HG03439 (cell line): ENCODE measurements around the gene CDC25B.

Experiments
- ATAC-seq: cut with Tn5 transposase; IDR thresholded peaks from one replicate; pipeline ENCODE4 v1.9.1; 2021; ENCODE audit warnings: mild to moderate bottlenecking, moderate library complexity; ENCODE audit not compliant: unreplicated experiment

CDC25B gene

DNA sequence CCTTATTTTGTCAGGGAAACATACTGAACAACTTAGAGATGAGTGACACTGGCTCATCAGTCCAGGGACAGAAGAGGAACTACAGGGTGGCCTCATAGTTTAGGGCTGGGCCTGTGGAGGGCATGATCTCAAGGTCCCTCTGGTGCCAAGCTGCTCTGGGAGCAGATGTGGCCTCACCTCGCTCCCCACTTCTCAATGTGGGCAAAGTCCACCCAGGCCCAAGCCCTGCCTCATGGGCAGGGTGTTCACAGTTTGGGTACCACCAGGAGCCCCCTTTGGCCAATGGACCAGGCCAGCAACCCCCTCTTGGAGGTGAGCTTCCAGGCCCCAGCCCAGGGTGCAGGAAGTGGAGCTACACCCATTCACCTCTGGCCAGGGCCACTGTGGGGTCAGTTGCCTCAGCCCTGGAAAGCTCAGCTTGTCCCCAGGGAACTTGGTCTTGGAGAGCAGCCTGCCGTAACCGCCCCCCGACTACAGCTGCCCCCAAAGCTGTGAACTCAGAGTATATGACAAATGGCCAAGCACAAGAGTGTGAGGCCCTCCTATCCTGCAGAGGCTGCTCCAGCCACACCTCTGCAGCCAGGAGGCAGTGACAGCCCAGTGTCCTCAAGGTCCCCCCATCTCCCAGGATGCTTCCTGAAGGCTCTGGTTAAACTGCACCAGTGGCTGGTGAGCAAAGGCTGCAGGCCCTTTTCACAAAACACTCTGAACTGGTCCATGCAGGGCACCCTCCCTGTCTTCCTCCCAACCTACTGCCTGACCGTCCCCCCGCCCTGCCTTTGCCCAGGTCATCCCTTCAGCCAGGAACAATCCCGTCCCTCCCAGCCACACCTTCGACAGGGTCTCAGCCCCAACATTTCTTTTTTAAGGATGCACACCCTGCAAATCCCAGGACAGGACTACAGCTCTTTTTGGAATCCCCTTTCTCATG lies 32.2 kb upstream of the CDC25B start:
- ATAC-seq = no peak

DNA sequence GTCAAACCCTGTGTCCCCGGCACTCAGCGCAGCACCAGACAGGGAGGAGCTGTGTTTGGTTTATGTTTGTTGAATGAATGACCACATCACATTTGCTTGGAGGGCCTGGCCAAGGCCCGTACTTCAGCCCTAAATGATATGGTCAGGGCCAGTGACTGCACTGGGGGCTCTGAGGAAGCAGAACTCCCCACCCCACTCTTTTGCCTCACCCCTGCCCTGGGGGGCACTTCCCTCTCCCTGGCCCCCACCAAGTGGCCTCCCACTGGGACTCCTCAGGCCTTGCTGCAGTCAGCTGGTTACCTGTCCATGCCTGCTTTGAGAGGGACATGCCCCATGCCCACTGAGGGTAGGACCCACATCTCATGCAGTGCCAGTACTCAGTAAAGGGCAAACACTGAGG lies 31.5 kb upstream of the CDC25B start:
- no peak for ATAC-seq

DNA sequence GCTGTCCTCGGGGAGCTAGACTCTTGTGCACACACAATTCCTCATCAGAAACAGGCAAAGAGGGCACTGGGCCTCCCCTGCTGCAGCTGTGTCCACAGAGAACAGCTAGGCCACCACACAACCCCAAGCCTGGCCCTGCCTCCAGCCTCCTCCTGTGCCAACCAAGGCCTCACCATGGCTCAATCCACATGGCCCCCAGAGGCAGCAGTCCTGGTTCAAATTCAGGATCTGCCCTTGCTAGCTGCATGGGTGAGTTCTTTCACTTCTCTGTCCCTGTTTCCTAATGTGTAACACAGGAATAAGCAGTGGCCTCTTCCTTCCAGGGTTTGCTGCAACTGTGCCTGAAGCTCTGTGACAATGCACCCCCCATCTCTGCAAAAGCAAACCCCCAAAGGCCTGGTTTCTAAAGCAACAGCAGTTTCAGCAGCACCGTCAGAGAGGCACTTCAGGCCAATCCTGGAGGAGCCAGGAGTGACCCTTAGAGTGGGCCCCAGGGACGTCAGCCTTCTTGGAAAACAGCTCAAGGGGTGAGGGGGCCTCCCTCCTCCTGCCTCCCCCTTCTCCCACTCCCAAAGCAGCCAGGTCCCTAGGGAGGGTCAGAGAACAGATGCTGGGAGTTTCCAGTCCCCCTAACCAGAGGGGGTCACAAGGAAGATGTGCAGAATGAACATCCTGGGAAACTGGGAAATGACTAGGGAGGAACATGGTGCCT lies 30.8 kb upstream of the CDC25B start:
- no peak for ATAC-seq

DNA sequence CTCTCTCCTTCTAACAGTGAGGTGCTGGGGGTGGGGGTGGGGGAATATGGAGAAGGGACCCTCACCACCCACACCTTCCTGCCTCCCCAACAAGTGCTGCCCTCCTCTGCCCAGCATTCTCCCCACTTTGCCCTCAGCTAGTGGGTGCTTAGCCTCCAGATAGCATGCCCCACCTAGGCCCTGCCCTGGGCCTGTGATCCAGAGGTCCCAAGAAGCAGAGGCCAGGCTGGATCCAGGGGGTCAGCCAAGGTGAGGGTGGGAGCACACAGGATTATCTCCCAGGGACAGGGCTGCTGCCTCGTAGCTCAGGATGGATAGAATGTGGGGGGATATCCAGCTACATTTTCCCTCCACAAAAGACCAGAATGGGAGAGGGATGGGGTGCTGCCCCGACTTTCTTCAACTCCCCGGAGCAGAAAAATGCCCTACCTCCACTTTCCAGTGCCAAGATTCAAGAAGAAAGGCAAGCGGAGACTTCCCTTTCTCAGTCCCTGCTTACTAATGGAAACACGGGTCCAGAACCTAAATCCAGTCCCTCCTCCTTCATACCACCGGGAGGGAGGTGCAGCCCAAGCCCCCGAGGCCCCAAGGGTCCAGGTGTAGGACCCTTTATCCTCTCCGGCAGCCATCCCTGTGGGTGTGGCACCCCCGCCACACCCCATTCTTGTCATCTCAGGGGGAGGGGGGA lies 29.5 kb upstream of the CDC25B start:
- ATAC-seq = no peak

DNA sequence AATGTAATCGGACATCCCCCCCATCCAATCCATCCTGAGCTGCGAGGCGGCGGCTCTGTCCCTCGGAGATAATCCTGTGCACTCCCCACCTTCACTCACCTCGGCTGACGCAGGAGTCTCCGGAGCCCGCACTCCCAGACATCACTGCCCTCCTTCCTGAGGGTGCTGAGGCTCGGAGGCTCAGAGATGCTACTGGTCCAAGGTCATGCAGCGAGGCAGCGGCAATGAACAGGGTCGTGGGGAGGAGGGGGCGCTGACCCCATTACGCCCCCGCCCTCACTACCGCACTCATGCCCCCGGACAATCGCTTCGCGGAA lies 29.0 kb upstream of the CDC25B start:
- no peak for ATAC-seq

DNA sequence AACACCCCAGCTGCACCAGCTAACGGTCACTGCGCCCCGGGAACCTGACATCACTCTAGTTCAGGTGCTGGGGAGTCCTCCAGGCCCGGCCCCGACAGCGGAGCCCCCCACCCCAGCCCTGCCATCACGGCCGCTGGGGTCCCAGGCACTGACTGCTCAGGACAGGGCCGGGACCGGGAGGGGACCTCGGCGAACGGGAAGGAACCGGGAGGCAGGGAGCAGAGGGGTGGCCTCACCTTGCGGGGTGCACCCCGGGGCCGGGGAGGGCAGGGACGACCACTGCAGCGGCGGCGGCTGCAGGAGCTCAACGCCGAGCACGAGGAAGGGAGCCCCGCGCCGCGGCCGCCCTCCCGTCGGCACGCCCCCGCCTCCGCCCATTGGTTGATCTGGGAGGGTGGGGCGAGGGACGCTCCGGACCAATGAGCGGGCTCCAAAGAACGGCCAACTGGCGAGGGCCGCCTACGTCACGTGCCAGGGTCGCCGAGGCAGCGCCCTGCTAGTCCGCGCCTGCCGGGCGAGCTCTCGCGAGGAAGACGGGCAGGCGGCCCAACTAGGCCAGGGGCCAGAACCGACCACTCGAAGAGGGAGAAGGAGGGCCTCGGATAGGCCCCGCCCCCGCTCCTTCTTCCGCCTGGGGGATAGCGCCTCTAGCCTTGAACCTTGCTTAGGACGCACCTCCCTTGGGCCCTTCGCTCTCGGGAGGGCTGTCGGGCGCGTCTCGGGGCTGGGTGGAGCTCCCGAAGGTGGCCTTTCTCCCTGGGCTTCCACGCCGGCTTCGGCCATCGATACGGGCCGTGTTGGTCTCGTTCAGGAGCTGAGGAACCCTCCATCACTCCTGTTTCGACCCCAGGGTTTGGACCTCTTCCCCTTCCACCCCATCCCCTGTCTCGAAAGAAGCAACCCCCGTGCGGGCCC lies 28.4 kb upstream of the CDC25B start, which contains the start of gene ADISSP:
TSS of gene ADISSP (minus strand) at position 327 of the 915 bp plus-strand sequence. CDS start 7,653 bp downstream, outside the sequence.
- peak; percentile 90 for ATAC-seq

DNA sequence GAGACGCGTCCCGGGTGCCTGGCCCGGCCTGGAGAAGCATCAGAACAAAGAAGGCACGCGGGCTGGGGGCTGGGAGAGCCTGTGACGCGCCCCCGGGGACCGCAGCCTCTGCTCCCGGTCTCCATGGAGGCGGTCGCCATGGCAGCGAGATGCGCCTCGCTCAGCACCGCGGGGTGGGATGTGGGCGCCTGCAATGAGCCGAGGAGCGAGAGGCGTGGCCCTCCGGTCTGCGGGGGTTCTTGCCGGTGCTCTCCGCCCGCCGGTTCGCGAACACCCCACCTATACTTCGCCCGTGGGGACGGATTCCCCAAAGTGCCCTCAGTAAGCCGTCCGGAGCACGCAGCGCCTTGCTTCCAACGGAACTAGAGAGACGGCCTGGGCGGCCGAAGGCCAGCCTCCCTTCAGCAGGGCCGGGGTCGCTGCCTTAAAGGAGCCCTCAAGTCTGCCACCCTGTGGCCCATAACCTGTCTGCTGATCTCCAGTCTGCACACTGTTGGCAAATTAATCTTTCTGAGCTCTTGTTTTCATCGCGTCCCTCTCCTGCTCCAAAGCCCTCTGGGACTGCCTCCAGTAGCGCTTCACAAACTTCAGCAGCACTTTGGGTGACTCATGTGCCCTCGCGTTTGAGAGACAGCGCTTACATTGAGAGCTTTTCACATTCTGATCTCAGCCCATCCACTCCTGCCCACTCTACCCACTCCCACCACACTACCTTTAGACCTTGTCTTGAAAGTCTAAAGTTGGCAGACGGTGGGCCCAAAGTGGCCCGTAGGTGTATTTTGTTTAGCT lies 27.6 kb upstream of the CDC25B start:
- ATAC-seq = peak; percentile 40

DNA sequence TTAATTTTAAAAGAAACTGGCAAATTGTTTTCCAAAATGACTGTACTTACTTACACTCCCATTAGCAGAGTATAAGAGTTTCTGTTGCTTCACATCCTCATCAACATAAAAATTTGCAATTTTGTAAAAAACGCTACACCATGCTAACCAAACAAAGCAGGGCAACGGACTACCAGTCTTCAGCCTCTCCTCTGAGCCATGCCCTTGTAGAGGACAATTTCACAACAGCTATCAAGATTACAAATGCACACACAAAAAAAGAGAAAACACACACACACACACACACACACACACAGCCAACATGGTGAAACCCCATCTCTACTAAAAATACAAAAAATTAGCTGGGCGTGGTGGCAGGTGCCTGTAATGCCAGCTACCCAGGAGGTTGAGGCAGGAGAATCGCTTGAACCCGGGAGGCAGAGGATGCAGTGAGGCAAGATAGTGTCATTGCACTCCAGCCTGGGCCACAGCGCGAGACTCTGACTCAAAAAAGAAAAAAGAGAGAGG lies 24.5 kb upstream of the CDC25B start:
- ATAC-seq = no peak

DNA sequence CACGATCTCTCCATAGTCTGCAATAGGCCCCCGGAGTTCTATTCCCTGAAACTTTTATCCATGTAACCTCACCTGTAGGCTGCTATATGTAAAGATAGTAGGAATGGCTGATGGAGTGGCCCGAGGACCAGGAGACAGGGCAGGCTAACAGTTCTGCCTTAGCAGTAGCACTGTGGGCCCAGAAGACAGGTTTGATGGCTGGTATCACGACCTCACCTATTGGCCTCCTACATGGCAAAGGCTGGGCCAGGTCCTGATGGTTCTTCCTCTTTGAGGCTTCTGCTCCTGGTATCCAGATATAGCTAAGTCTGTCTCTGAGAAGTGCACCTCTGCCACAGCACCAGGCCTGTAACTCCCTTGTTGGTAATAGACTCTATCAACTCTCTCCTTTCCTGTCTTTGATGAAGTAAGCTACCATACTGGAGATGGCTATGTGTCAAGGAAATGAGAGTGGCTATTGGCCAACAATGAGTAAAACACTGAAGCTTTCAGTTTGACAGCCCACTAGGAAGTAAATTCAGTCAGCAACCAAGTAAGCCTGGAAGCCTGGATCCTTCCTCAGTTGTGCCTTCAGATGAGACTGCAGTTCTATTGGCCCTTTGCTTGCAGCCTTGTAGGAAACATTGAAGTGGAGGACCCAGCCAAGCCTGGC lies 20.5 kb upstream of the CDC25B start:
- ATAC-seq = no peak

DNA sequence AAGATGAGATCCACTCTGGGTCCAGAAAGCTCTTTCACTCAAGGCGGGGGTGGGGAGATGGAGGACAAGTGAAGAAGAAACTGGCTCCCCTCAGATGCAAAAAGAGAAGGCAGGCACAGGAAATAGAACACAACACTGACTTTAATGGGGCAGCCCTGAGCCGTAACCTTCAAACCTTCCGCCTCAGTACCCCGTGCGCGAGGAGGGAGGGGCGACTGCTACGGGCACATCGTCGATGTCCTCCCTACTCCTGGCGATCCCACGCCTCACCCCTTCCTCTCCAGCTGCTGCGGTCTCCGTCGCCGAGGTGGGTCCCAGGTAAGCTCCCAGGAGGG lies 18.8 kb upstream of the CDC25B start:
- ATAC-seq = no peak

DNA sequence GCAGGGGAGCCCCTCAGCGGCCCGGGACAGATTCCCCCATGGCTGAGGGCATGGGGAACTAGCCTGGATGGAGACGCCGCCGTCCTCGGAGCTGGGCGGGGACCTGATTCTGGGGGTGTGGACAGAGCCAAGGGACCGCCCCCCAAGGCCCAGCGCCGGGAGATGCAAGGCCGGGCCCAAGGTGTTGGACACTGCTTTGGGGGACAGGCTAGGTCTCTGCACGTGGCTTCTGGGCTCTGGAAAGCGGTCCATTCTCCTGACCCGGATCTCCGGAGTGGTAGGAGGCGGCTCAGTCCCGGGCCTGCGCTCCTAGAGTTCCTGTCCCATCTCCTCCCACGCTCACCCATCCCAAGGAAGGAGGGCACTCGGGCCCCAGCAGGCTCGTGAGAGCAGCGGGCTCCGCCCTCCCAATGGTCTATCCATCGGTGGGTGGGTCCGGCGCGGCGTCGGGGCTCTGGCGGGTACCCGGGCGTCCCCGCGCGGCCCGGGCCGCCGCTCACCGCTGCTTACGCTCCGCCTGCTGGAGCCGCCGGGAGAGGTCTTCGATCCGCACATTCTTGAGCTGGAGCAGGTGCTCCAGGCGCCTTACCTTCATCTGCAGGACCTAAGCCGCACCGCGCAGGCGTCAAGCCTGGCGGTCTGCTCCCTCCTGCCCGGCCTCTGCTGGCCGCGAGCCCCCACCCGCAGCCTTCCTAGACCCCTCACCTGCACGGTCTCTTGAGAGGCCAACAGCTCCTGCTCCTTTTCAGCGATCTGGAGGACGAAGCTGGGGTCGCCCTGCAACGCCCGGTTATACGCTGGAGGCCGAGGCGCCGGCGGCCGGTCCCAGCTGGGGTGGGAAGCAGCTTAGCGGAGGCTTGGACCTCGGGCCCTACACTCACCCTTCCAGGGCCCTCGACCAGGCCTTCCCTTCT lies 18.1 kb upstream of the CDC25B start:
- ATAC-seq = no peak

DNA sequence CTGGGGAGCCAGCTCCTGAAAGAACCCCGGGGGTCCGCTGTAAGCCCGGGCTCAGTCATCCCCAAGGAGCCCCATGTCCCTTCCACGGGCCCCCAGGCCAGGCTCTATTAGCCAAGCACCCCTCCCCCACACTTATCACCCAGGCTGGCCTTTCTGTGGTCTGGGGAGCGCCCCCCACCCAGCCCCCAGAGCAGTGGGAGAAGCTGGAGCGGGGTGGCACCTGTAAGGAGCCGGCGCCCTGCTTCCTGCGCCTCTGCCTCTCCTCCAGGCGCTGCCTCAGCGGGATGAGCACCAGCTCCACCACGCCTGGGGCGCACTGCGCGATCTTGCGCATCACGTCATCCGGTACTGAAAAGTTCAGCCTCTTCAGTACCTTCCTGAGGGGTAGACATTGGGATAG lies 17.1 kb upstream of the CDC25B start:
- ATAC-seq = no peak

DNA sequence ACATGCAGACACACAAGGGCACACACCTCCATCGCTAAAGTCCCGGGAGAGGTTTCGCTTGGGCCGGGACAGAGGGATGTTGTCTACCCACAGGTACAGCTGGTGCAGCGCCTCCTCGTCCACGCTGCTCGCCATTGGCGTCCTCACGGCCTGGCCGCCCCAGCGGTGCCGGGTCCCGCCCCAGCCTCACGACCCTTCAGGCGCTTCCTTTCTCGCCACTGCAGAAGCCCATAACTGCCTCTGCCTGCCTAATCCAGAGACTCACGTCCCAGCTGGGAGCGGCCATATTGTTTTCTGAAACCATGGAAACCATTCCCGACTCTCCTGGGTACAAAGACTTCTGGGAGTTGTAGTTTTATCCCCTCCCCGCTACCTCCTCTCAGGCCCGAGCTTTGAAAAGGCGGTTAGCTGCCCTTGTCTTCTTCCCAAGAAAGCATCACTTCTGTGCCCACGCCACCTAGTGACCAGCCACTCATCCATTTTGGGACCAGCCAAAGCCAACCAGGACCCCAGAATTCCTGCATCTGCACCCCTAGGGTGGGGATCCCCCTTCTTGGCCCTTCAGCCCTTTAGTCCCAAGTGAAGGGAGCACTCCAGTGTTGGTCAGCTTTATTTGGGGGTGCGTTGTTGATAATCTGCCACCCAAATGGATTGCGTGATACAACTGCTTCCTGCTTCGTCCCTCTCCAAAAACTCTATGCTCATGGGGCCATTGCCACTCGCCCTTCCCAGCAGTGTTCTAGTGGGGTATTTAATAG lies 14.8 kb upstream of the CDC25B start, which contains the start of gene SPEF1:
TSS of gene SPEF1 (minus strand) at position 296 of the 758 bp plus-strand sequence. CDS start at position 135, 161 bp downstream.
- ATAC-seq = peak; percentile 56

DNA sequence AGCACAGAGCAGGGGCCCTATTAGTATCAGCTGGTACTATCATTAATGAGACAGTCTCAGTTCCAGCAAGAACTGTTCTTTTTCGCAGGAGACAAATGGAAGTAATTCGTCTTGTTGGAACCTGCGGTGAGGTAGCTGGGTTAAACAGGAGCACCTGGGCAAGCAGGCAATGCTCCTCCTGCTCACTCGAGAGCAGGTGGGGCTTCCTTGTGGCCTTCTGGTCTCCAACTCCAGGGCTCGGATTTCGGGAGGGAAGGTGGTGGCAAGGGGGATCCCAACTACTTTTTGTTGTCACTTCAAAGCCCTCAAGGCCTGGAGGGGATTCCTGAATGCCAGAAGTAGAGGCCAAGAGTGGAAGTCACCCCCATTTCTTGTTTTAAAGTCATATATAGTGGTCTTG lies 13.5 kb upstream of the CDC25B start:
- no peak for ATAC-seq

DNA sequence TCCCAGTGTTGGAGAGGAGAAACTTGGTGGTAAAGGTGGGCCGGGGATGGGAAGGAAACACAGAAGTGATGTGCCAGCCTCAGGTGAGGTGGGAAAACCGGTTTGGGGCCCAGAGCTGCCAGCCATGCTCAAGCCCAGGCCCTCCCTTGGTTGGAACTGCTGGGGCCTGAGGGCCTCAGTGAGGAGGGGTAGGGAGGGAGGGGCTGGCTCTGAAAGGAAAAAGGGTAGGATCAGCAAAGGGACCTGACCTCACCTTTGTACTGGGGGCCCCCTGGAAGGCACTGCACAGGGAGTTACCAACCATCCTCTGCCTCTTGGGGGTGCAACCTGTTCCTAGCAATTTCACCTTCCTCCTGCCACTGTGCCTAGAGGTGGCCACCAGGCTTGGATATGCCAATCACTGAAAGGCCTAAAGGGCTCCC lies 13.0 kb upstream of the CDC25B start:
- ATAC-seq = no peak

DNA sequence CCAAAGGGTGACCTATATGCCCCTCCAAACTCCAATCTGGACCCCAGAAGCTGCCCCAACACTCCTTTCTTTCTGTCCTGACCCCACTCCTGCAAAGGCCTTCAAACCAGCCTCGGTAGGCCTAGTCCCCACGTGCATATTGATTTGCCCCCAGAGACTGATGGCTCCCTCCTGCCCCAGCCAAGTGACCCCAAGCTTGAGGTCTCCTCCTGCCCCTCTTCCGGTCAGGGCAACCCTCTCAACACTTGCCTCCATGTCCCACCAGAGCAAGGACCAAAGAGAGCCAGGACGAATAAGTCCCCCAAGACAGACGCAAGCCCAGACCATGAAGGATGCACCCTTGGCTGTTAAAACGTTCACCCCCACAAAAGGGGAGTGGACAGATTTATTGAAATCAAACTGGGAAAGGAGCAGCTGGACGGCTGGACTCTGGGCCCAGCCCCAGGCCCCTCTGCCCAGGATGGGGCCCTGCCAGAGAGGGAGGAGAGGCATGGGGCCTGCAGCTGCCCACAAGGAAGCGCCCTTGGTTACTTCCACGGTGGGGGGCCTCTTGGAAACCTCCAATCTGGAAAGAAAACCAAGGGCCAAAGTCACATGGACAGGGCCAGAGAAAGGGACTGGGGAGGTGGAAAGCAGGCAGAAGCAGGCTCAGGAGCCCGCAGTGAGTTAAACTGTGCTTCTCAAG lies 12.5 kb upstream of the CDC25B start:
- ATAC-seq = no peak
